H1 (cell line): ENCODE measurements around the gene RANBP17. TPM values are rescaled to one million over a fixed set of nuclear protein-coding genes. Genes with fewer than 3 reads are reported as not detected.

Source experiments
- CTCF ChIA-PET: fragments of 300-600 bp; sonication (Branson Sonifier 250); formaldehyde crosslinking; loops from one replicate; lab custom pipeline; 2021; ENCODE audit not compliant: partially characterized antibody; lab: Charles Lee
- POLR2A ChIA-PET: fragments of 300-600 bp; sonication (Branson Sonifier 250); formaldehyde crosslinking; loops from one replicate; lab custom pipeline; 2021; ENCODE audit warnings: inconsistent platforms; ENCODE audit not compliant: partially characterized antibody; lab: Charles Lee
- DNase-seq, 2 experiments: peaks; one replicate each; pipeline versions ENCODE4 v3.0.0 to v3.0.0-alpha.2; 2010 to 2022; ENCODE audit warnings: low spot score in 2 of 2, low read depth in 1 of 2, mixed read lengths in 1 of 2
- FAIRE-seq: peaks from 2 replicates; lab custom pipeline; 2011; peaks lifted over from hg19 to GRCh38; lab: Jason Lieb, UNC
- H2AFZ ChIP-seq: 2 replicates; pipeline ENCODE4 v1.8.1; 2012; ENCODE audit warnings: low read length, inconsistent platforms
- H2AK5ac ChIP-seq: 2 replicates; pipeline ENCODE4 v1.6.1; 2013; ENCODE audit warnings: low read depth, low read length
- H2BK120ac ChIP-seq: replicated peaks from 2 replicates; pipeline ENCODE3; 2013; ENCODE audit warnings: low read depth, low read length, inconsistent platforms
- H2BK12ac ChIP-seq: 2 replicates; pipeline ENCODE4 v1.6.1; 2013; ENCODE audit warnings: low read depth, low read length
- H2BK15ac ChIP-seq: 2 replicates; pipeline ENCODE4 v1.6.1; 2013; ENCODE audit warnings: low read length
- H2BK20ac ChIP-seq: 2 replicates; pipeline ENCODE4 v1.6.1; 2013; ENCODE audit warnings: low read length
- H2BK5ac ChIP-seq: 2 replicates; pipeline ENCODE4 v1.6.1; 2013; ENCODE audit warnings: low read depth, low read length
- H3K14ac ChIP-seq: 2 replicates; pipeline ENCODE4 v1.6.1; 2013; ENCODE audit warnings: inconsistent platforms; ENCODE audit not compliant: insufficient read length
- H3K18ac ChIP-seq: 2 replicates; pipeline ENCODE4 v1.6.1; 2013; ENCODE audit warnings: low read length; ENCODE audit errors: extremely low read depth
- H3K23ac ChIP-seq: 2 replicates; pipeline ENCODE4 v1.6.1; 2013; ENCODE audit warnings: inconsistent platforms; ENCODE audit not compliant: insufficient read length
- H3K23me2 ChIP-seq: 2 replicates; pipeline ENCODE4 v1.6.1; 2013; ENCODE audit warnings: low read depth, low read length
- H3K27ac ChIP-seq: 2 replicates; pipeline ENCODE4 v1.6.1; 2011; ENCODE audit warnings: low read depth, low read length, inconsistent platforms
- H3K27me3 ChIP-seq, 4 experiments: replicated peaks in 1 of 4; 1 replicate in 1 of 4; 2 replicates in 3 of 4; pipeline versions ENCODE4 v1.6.1 to v1.8.1; 2011 to 2013; ENCODE audit warnings: low read length in 3 of 4, mild to moderate bottlenecking in 3 of 4, inconsistent platforms in 2 of 4, mixed read lengths in 2 of 4, moderate library complexity in 1 of 4; ENCODE audit not compliant: control insufficient read depth in 3 of 4, insufficient read depth in 3 of 4; ENCODE audit errors: extremely low read depth in 1 of 4
- H3K36me3 ChIP-seq, 4 experiments: 2 replicates each; pipeline versions ENCODE4 v1.6.1 to v1.8.1; 2011 to 2013; ENCODE audit warnings: mild to moderate bottlenecking in 4 of 4, low read length in 3 of 4, moderate library complexity in 2 of 4, control low read depth in 1 of 4, inconsistent platforms in 1 of 4; ENCODE audit not compliant: insufficient read depth in 4 of 4, control insufficient read depth in 2 of 4
- H3K4ac ChIP-seq: replicated peaks from 2 replicates; pipeline ENCODE3; 2013; ENCODE audit warnings: low read length, low read depth, mixed read lengths, inconsistent platforms; ENCODE audit not compliant: insufficient read length
- H3K4me1 ChIP-seq, 4 experiments: replicated peaks in 1 of 4; 1 replicate in 1 of 4; 2 replicates in 3 of 4; pipeline versions ENCODE4 v1.6.1 to v1.8.1; 2011 to 2013; ENCODE audit warnings: low read length in 3 of 4, inconsistent platforms in 2 of 4, mixed read lengths in 1 of 4; ENCODE audit not compliant: insufficient read depth in 4 of 4, control insufficient read depth in 3 of 4
- H3K4me2 ChIP-seq, 2 experiments: 2 replicates each; pipeline versions ENCODE4 v1.6.1 to v1.8.1; 2011 to 2013; ENCODE audit warnings: low read depth in 2 of 2, low read length in 2 of 2, control low read depth in 1 of 2, inconsistent platforms in 1 of 2, mild to moderate bottlenecking in 1 of 2; ENCODE audit not compliant: insufficient read depth in 1 of 2
- H3K4me3 ChIP-seq, 4 experiments: fragments of 200-600, 300-600 bp in 1 of 4; sonication (generic), shearing (Covaris generic), sonication (Bioruptor Twin) in 1 of 4; 2 replicates each; pipeline versions ENCODE4 v1.5.1 to v1.8.1; 2011 to 2016; ENCODE audit warnings: low read length in 4 of 4, low read depth in 3 of 4, control low read depth in 2 of 4, inconsistent platforms in 2 of 4, mild to moderate bottlenecking in 2 of 4, mixed read lengths in 1 of 4, moderate library complexity in 1 of 4; ENCODE audit not compliant: insufficient read depth in 2 of 4; ENCODE audit errors: extremely low read depth in 1 of 4
- H3K56ac ChIP-seq: replicated peaks from 2 replicates; pipeline ENCODE3; 2013; ENCODE audit warnings: low read depth, mild to moderate bottlenecking, mixed read lengths, low read length, inconsistent platforms; ENCODE audit not compliant: insufficient read length
- H3K79me1 ChIP-seq: 2 replicates; pipeline ENCODE4 v1.6.1; 2013; ENCODE audit warnings: low read depth, low read length, control low read depth
- H3K79me2 ChIP-seq, 2 experiments: 2 replicates each; pipeline versions ENCODE4 v1.6.1 to v1.8.1; 2012 to 2013; ENCODE audit warnings: low read length in 2 of 2, mild to moderate bottlenecking in 2 of 2, inconsistent platforms in 1 of 2; ENCODE audit not compliant: insufficient read depth in 2 of 2, control insufficient read depth in 1 of 2
- H3K9ac ChIP-seq, 4 experiments: replicated peaks in 1 of 4; 1 replicate in 1 of 4; 2 replicates in 3 of 4; pipeline versions ENCODE4 v1.6.1 to v1.8.1; 2011 to 2013; ENCODE audit warnings: low read depth in 3 of 4, low read length in 3 of 4, control low read depth in 2 of 4, mild to moderate bottlenecking in 2 of 4, moderate library complexity in 2 of 4, inconsistent platforms in 1 of 4; ENCODE audit errors: extremely low read depth in 1 of 4
- H3K9me3 ChIP-seq, 2 experiments: 2 replicates each; pipeline versions ENCODE4 v1.6.1 to v1.8.1; 2012 to 2013; ENCODE audit warnings: mild to moderate bottlenecking in 2 of 2, moderate library complexity in 2 of 2, control low read depth in 1 of 2, inconsistent platforms in 1 of 2, low read depth in 1 of 2, low read length in 1 of 2, mixed read lengths in 1 of 2; ENCODE audit not compliant: insufficient read depth in 2 of 2
- H4K20me1 ChIP-seq, 2 experiments: replicated peaks in 1 of 2; 2 replicates each; pipeline versions ENCODE3 to v1.8.1; 2011 to 2013; ENCODE audit warnings: inconsistent platforms in 2 of 2, low read length in 2 of 2, mild to moderate bottlenecking in 1 of 2; ENCODE audit not compliant: insufficient read depth in 2 of 2, control insufficient read depth in 1 of 2
- H4K5ac ChIP-seq: 2 replicates; pipeline ENCODE4 v1.6.1; 2013; ENCODE audit warnings: low read length, low read depth, mixed read lengths, inconsistent platforms; ENCODE audit not compliant: insufficient read length
- H4K8ac ChIP-seq: 2 replicates; pipeline ENCODE4 v1.8.0; 2013; ENCODE audit warnings: mild to moderate bottlenecking, moderate library complexity, low read length, inconsistent platforms; ENCODE audit not compliant: insufficient read depth; ENCODE audit errors: extremely low read depth
- H4K91ac ChIP-seq: replicated peaks from 2 replicates; pipeline ENCODE3; 2013; ENCODE audit warnings: low read length, mixed read lengths, inconsistent platforms; ENCODE audit not compliant: insufficient read length
- CEBPB ChIP-seq: IDR thresholded peaks from 2 replicates; pipeline ENCODE4 v1.6.1; 2012; ENCODE audit warnings: low read depth, low read length
- CHD1 ChIP-seq: IDR thresholded peaks from 2 replicates; pipeline ENCODE4 v1.6.1; 2012; ENCODE audit warnings: low read depth, low read length, improper control_type of control experiment
- EZH2 ChIP-seq: fragments of 200-600 bp; sonication (generic); IDR thresholded peaks from 2 replicates; pipeline ENCODE4 v1.7.1; 2012; ENCODE audit warnings: low read depth, mild to moderate bottlenecking, moderate library complexity, low read length, inconsistent platforms; ENCODE audit not compliant: severe bottlenecking
- JUN ChIP-seq: IDR thresholded peaks from 2 replicates; pipeline ENCODE4 v1.6.1; 2011; ENCODE audit warnings: low read depth, mild to moderate bottlenecking, improper control_type of control experiment, low read length
- JUND ChIP-seq: IDR thresholded peaks from 2 replicates; pipeline ENCODE4 v1.6.1; 2011; ENCODE audit warnings: mild to moderate bottlenecking, improper control_type of control experiment, low read length
- NANOG ChIP-seq: IDR thresholded peaks from 2 replicates; pipeline ENCODE4 v1.6.1; 2011; ENCODE audit warnings: low read length, low read depth, mild to moderate bottlenecking, inconsistent platforms; ENCODE audit not compliant: insufficient read depth, poor library complexity, severe bottlenecking
- NRF1 ChIP-seq: IDR thresholded peaks from 2 replicates; pipeline ENCODE4 v1.6.1; 2011; ENCODE audit warnings: mild to moderate bottlenecking, low read depth, low read length, improper control_type of control experiment
- PHF8 ChIP-seq: fragments of 200-600 bp; sonication (generic); conservative IDR thresholded peaks from 2 replicates; pipeline ENCODE4 v1.7.1; 2012; ENCODE audit warnings: low read depth, mild to moderate bottlenecking, inconsistent platforms, low read length, moderate library complexity
- POU5F1 ChIP-seq: IDR thresholded peaks from 2 replicates; pipeline ENCODE4 v1.6.1; 2011; ENCODE audit warnings: low read depth, mild to moderate bottlenecking, low read length, moderate library complexity
- SIRT6 ChIP-seq: IDR thresholded peaks from one replicate; pipeline ENCODE4 v1.7.1; 2012; ENCODE audit warnings: low read length, inconsistent platforms
- SP1 ChIP-seq: IDR thresholded peaks from 2 replicates; pipeline ENCODE4 v1.6.1; 2011; ENCODE audit warnings: low read depth, low read length
- TAF1 ChIP-seq: IDR thresholded peaks from 2 replicates; pipeline ENCODE4 v1.6.1; 2011; ENCODE audit warnings: mild to moderate bottlenecking, low read depth, low read length
- TBP ChIP-seq: IDR thresholded peaks from 2 replicates; pipeline ENCODE4 v1.6.1; 2011; ENCODE audit warnings: low read depth, low read length, improper control_type of control experiment
- WGBS, 2 experiments: shearing (Covaris generic) in 1 of 2; methylation state at CpG; one replicate each; pipeline versions ENCODE4 v1.1.6 to v1.1.7; 2013 to 2015; ENCODE audit warnings: low lambda C conversion rate in 2 of 2, mixed read lengths in 2 of 2, inconsistent platforms in 1 of 2, low coverage in 1 of 2, missing lambda C conversion rate in 1 of 2; ENCODE audit not compliant: insufficient replicate concordance in 2 of 2, insufficient coverage in 1 of 2, insufficient read length in 1 of 2; ENCODE audit errors: extremely low coverage in 1 of 2, missing lambda C conversion rate in 1 of 2; 5-methylcytosine and 5-hydroxymethylcytosine counted together
- polyA plus RNA-seq, 7 experiments: library from polyadenylated mRNA; depleted of rRNA in 3 of 7; stranded (reverse) in 5 of 7; unstranded in 2 of 7; fragments of >200 nt in 5 of 7; fragments of 200-250 nt in 2 of 7; gene quantifications; 1 replicate in 5 of 7; 2 replicates in 1 of 7; 4 replicates in 1 of 7; pipeline versions ENCODE4 v1.2.1 to v1.2.3, GENCODE V29; 2011 to 2013; ENCODE audit warnings: missing spikeins in 2 of 7, mixed read lengths in 2 of 7
- total RNA-seq: library from RNA; stranded (reverse); fragmentation: NEBNext Ultra II Directional; extraction: Animal tissue kit (Norgen Biotek cat#: 25700); gene quantifications from 2 replicates; pipeline ENCODE4 v1.2.1, GENCODE V29; 2021
- TF ChIP-seq, protein P1 (sequence below): IDR thresholded peaks from 2 replicates; pipeline ENCODE4 v1.6.1; 2011; ENCODE audit warnings: low read length, improper control_type of control experiment

RANBP17 gene
- total and polyA plus RNA-seq, 2 of the 8 experiments (the other 6 are each of a cell fraction or from before 2014, with no cell fraction given) = 8.6 to 21.3 TPM

DNA sequence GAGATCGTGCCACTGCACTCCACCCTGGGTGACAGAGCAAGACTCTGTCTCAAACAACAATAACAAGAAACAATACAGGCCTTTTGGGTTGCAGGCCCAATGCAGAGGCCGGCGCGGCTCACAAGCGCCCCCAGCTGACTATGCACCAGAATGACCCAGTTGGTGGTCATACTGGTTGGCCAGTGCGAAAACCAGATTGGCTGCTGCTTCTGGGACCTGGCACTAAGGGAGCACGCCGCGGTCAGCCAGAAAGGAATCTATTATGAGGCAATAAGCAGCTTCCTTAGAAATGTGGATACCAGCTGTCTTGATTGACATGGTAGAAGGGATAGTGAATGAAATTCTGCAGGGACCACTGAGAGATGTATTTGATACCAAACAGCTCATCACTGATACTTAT, 35.0 kb downstream of the RANBP17 start:
- no peak overlapping the region for H2BK20ac ChIP-seq
- H3K27ac ChIP-seq = no peak overlapping the region
- H2BK12ac ChIP-seq = no peak overlapping the region
- FAIRE-seq (peak; percentile 55), DNase-seq (peak; percentile 49 to 88)
- H2BK5ac ChIP-seq = no peak overlapping the region
- no peak overlapping the region for H2AK5ac ChIP-seq
- no peaks in the 10 kb centered on the region for H3K23me2 ChIP-seq
- no peak overlapping the region for H3K9ac ChIP-seq
- H3K4me2 ChIP-seq = no peak overlapping the region
- H2BK120ac ChIP-seq = no peak overlapping the region
- H3K79me2 ChIP-seq = no peaks in the 10 kb centered on the region; a peak in 1 of 4 replicates
- no peak overlapping the region for H4K5ac ChIP-seq
- H3K27me3 ChIP-seq = no peaks in the 10 kb centered on the region
- ChIA-PET CTCF (interaction anchor here (0.7 to 2.4 kb wide), 28 partner anchors 11 to 470 kb away, joined by 3 to 10 read pairs (median 3); no protein-coding TSS in a partner anchor), POLR2A (no interaction called here)
- H3K4ac ChIP-seq = no peak overlapping the region
- no peak overlapping the region for H3K14ac ChIP-seq
- H3K4me1 ChIP-seq = no peaks in the 10 kb centered on the region; a peak in 1 of 7 replicates
- H3K18ac ChIP-seq = no peak overlapping the region
- H3K56ac ChIP-seq = no peak overlapping the region
- 39% methylated on average over 9 of the region's 9 CpGs; no CpG with 5 or more reads in 1 of the 2 experiments for WGBS, 2 experiments
- H4K91ac ChIP-seq = no peak overlapping the region
- H4K20me1 ChIP-seq = no peaks in the 10 kb centered on the region
- H3K4me3 ChIP-seq = no peak overlapping the region
- H3K79me1 ChIP-seq = no peaks in the 10 kb centered on the region
- H3K23ac ChIP-seq = no peak overlapping the region
- peaks cover 0 to 3% (median 0%) of the 10 kb centered on the region in 4 experiments; a peak in 2 of 8 replicates for H3K36me3 ChIP-seq
- no peak overlapping the region for H4K8ac ChIP-seq
- no peak overlapping the region for H2BK15ac ChIP-seq
- no peak overlapping the region for H2AFZ ChIP-seq
- H3K9me3 ChIP-seq = no peaks in the 10 kb centered on the region
- no peak for TF ChIP-seq SIRT6
- no peak for TF ChIP-seq SP1
- no peak for TF ChIP-seq EZH2
- TF ChIP-seq, protein P1, sequence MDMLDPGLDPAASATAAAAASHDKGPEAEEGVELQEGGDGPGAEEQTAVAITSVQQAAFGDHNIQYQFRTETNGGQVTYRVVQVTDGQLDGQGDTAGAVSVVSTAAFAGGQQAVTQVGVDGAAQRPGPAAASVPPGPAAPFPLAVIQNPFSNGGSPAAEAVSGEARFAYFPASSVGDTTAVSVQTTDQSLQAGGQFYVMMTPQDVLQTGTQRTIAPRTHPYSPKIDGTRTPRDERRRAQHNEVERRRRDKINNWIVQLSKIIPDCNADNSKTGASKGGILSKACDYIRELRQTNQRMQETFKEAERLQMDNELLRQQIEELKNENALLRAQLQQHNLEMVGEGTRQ = no peak
- no peak for TF ChIP-seq POU5F1
- peak; percentile 61; the same call in 1 of the 2 replicates for TF ChIP-seq CEBPB
- no peak for TF ChIP-seq TAF1
- no peak for TF ChIP-seq CHD1
- TF ChIP-seq NRF1 = no peak
- TF ChIP-seq TBP = no peak
- no peak for TF ChIP-seq JUND
- TF ChIP-seq PHF8 = no peak
- no peak for TF ChIP-seq JUN
- no peak for TF ChIP-seq NANOG
